Measurements from ENCODE around the gene MRRF.

The MRRF gene

GRCh38 chr9:122261469-122261881, 3.2 kb upstream of the MRRF start:
- TF ChIP-seq POLR2A (IDR thresholded peaks at IDR 0.05; ENCODE audit: low read depth, low read length) (no peak), TAF1 (IDR thresholded peaks at IDR 0.05; ENCODE audit: borderline replicate concordance, low read depth, low read length) (no peak), POLR2AphosphoS5 (IDR thresholded peaks at IDR 0.05; ENCODE audit: low read depth, low read length) (no peak)
- FAIRE-seq (no peak), DNase-seq (ENCODE audit: insufficient read length) (no peak)

DNA sequence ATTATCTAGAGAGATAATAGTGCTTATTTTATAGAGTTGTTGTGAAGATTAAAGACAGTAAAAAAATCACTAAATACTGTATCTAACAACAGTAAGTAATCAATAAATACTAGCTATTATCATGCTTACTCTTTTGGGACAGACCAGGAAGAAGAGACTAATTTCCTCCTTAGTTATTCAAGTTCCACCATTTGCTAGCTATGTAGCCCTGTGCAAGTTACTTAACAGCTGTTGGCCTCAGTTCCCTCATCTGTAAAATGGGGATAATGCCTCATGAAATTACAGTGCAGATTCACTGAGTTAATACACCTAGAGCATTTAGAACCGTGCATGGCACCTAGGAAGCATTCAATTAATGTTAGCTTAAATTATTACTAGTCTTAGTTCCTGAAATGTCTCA, 2.6 kb upstream of the MRRF start:
- no peak for DNase-seq (ENCODE audit: insufficient read length)
- TF ChIP-seq POLR2A (IDR thresholded peaks at IDR 0.05; ENCODE audit: low read depth, low read length) (no peak), POLR2AphosphoS5 (IDR thresholded peaks at IDR 0.05; ENCODE audit: low read depth, low read length) (no peak), TAF1 (IDR thresholded peaks at IDR 0.05; ENCODE audit: borderline replicate concordance, low read depth, low read length) (no peak)
- FAIRE-seq = no peak

DNA sequence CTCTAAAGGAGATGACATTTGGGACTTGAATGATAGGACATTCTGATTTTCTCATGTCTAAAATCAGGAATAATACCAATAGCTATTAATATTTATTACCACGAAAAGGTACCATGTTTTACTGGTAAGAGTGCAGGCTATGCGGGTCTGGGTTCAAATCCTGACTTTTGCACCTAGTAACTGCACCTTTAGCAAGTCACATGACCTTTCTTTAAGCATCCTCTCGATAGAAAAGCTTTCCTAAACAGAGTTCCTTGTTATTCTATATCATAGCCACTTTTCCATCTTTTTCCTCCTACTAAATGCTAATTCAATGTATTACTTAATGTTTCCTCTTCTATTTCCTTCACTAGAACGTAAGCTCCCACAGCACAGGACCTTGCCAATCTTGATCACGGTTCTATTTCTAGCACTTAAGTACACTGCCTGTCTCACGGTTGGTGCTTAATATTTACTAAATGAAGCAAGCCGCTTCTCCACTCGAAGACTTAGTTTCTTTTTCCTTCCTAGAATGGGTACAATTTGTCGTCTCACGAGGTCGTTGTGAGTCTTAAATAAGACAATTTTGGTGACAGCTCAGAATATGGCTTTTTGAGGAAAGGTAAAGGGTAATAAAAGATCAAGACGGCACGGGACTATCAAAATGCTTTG, 858 bp upstream of the MRRF start:
- TF ChIP-seq POLR2AphosphoS5 (IDR thresholded peaks at IDR 0.05; ENCODE audit: low read depth, low read length) (no peak), TAF1 (IDR thresholded peaks at IDR 0.05; ENCODE audit: borderline replicate concordance, low read depth, low read length) (no peak), POLR2A (IDR thresholded peaks at IDR 0.05; ENCODE audit: low read depth, low read length) (no peak)
- FAIRE-seq (no peak), DNase-seq (ENCODE audit: insufficient read length) (no peak)

DNA sequence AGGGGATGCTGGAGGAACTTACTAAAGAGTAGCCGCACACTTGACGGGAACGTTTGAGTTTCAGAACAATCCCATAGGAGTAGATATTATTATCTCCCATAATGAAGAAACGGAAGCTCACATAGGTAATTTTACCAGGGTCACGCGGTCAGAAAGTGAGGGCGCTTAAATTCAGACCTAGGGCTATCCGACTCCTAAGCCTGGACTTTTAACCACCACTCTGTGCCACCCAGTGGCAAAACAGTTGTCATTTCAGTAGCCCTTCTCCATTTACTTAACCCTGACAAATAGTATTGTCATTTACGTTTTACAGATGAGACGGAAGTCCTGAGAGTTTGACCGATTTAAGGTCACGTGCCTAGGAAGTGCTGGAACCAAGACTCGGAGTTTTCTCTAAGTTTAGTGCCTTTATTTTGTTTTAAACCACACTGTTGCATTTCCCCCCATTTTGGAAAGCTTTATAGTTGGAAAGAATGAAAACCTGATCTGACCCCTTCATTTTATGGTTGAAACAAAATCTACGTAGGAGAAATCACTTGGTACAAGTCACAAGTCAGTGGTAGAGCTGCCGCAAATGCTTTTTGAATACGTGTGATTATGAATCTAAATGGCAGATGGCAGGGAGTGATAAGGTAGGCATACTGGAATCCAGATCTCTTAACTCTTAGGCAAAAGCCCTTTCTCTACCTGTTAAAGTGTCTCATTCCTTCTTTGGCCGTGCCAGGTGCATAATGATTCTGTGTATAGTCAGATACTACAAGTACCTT, 650 bp downstream of the MRRF start:
- FAIRE-seq (no peak), DNase-seq (ENCODE audit: insufficient read length) (no peak)
- TF ChIP-seq TAF1 (IDR thresholded peaks at IDR 0.05; ENCODE audit: borderline replicate concordance, low read depth, low read length) (no peak; the same call in 1 of the 2 replicates), POLR2AphosphoS5 (IDR thresholded peaks at IDR 0.05; ENCODE audit: low read depth, low read length) (no peak), POLR2A (IDR thresholded peaks at IDR 0.05; ENCODE audit: low read depth, low read length) (no peak)

- no peak for TF ChIP-seq POLR2AphosphoS5 (IDR thresholded peaks at IDR 0.05; ENCODE audit: low read depth, low read length)
- no peak for TF ChIP-seq POLR2A (IDR thresholded peaks at IDR 0.05; ENCODE audit: low read depth, low read length)
- no peak for TF ChIP-seq TAF1 (IDR thresholded peaks at IDR 0.05; ENCODE audit: borderline replicate concordance, low read depth, low read length)
- no peak for FAIRE-seq
- no peak for DNase-seq (ENCODE audit: insufficient read length)
Measured at GRCh38 chr9:122268041-122268814, 3.5 kb downstream of the MRRF start.

DNA sequence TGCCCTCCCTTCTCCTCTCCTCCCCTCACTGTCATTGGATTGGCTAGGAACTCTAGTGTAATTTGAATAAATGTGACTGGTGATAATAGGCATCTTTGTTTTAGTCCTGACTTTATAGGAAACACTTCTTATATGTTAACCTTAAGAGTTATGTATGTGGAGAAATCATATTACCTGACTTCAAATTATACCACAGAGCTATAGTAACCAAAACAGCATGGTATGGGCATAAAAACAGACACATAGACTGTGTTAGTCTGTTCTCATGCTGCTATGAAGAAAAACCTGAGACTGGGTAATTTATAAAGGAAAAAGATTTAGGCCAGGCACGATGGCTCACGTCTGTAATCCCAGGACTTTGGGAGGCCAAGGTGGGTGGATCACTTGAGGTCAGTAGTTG, 9.4 kb downstream of the MRRF start:
- FAIRE-seq = no peak
- TF ChIP-seq POLR2A (IDR thresholded peaks at IDR 0.05; ENCODE audit: low read depth, low read length) = no peak
- TF ChIP-seq POLR2AphosphoS5 (IDR thresholded peaks at IDR 0.05; ENCODE audit: low read depth, low read length) = no peak
- no peak for TF ChIP-seq TAF1 (IDR thresholded peaks at IDR 0.05; ENCODE audit: borderline replicate concordance, low read depth, low read length)
- no peak for DNase-seq (ENCODE audit: insufficient read length)

GRCh38 chr9:122276096-122276495, 11.4 kb downstream of the MRRF start:
- DNase-seq (ENCODE audit: insufficient read length) (no peak), FAIRE-seq (no peak)
- TF ChIP-seq POLR2A (IDR thresholded peaks at IDR 0.05; ENCODE audit: low read depth, low read length) (no peak), POLR2AphosphoS5 (IDR thresholded peaks at IDR 0.05; ENCODE audit: low read depth, low read length) (no peak), TAF1 (IDR thresholded peaks at IDR 0.05; ENCODE audit: borderline replicate concordance, low read depth, low read length) (no peak)

GRCh38 chr9:122277285-122277897, 12.7 kb downstream of the MRRF start:
- no peak for TF ChIP-seq POLR2AphosphoS5 (IDR thresholded peaks at IDR 0.05; ENCODE audit: low read depth, low read length)
- no peak for TF ChIP-seq TAF1 (IDR thresholded peaks at IDR 0.05; ENCODE audit: borderline replicate concordance, low read depth, low read length)
- TF ChIP-seq POLR2A (IDR thresholded peaks at IDR 0.05; ENCODE audit: low read depth, low read length) = no peak
- DNase-seq (ENCODE audit: insufficient read length) = no peak
- no peak for FAIRE-seq

DNA sequence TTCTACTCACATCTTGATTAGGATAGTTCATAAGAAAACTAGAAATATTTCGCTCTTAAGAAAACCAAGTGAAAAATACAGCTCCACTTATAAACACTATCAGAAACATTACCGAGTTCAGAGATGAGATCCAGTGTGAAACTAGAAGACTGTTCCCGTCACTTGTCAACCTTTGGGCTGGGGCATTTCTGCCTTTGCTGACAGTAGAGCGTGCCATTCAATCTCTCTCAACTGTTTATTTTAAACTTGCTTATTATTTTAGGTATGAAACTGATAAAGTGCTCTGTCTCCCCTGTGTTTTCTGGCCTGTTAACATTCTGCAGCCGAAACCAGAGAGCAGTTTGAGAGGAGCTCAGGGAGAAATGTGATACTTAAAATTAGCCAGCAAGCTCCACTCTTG, 16.7 kb downstream of the MRRF start:
- no peak for TF ChIP-seq POLR2A (IDR thresholded peaks at IDR 0.05; ENCODE audit: low read depth, low read length)
- no peak for TF ChIP-seq TAF1 (IDR thresholded peaks at IDR 0.05; ENCODE audit: borderline replicate concordance, low read depth, low read length)
- FAIRE-seq (no peak), DNase-seq (ENCODE audit: insufficient read length) (no peak)

GRCh38 chr9:122286764-122287163, 22.1 kb downstream of the MRRF start:
- DNase-seq (ENCODE audit: insufficient read length) (no peak), FAIRE-seq (no peak)
- TF ChIP-seq POLR2AphosphoS5 (IDR thresholded peaks at IDR 0.05; ENCODE audit: low read depth, low read length) = no peak
- TF ChIP-seq TAF1 (IDR thresholded peaks at IDR 0.05; ENCODE audit: borderline replicate concordance, low read depth, low read length) = no peak
- no peak for TF ChIP-seq POLR2A (IDR thresholded peaks at IDR 0.05; ENCODE audit: low read depth, low read length)

- FAIRE-seq (no peak), DNase-seq (ENCODE audit: insufficient read length) (no peak)
- TF ChIP-seq POLR2A (IDR thresholded peaks at IDR 0.05; ENCODE audit: low read depth, low read length) (no peak), TAF1 (IDR thresholded peaks at IDR 0.05; ENCODE audit: borderline replicate concordance, low read depth, low read length) (no peak), POLR2AphosphoS5 (IDR thresholded peaks at IDR 0.05; ENCODE audit: low read depth, low read length) (no peak)
Measured at GRCh38 chr9:122287214-122287720, 22.6 kb downstream of the MRRF start.

Data from GM12892 (cell line).